ENCODE results near the gene CFAP141. TPM values are rescaled to one million over a fixed set of nuclear protein-coding genes. Genes with fewer than 3 reads are reported as not detected.

CFAP141 gene
- total RNA-seq, 3 donors from 2014 or later: not detected

Other genes with a start within 250 kb of the CFAP141 start
- 10 to 100 TPM; 43.7 to 56.0 (median 51.7) TPM for gene CRTC2, start 247.7 kb downstream of the CFAP141 start, total RNA-seq
- gene SLC39A1, start 242.8 kb downstream of the CFAP141 start, total RNA-seq: 10 to 100 TPM; 72.6 to 79.3 (median 73.9) TPM
- gene CREB3L4, start 238.4 kb downstream of the CFAP141 start, total RNA-seq: 1 to 10 TPM; 4.2 to 4.3 (median 4.3) TPM
- 100 to 1,000 TPM; 257 to 294 (median 273) TPM for gene JTB, start 228.7 kb downstream of the CFAP141 start, total RNA-seq
- 10 to 100 TPM in 1 of 3 donors, 1 to 10 TPM in 2; 7.0 to 16.0 (median 9.3) TPM for gene RAB13, start 220.0 kb downstream of the CFAP141 start, total RNA-seq
- 1,000 to 10,000 TPM; 2,132 to 2,236 (median 2,176) TPM for gene RPS27, start 215.6 kb downstream of the CFAP141 start, total RNA-seq
- gene NUP210L, start 51.3 kb downstream of the CFAP141 start, total RNA-seq: under 1 TPM; 0.05 to 0.08 (median 0.08) TPM
- gene TPM3, start 14.2 kb downstream of the CFAP141 start, total RNA-seq: 100 to 1,000 TPM; 788 to 834 (median 808) TPM
- 100 to 1,000 TPM; 299 to 328 (median 318) TPM for gene UBAP2L, start 14.6 kb upstream of the CFAP141 start, total RNA-seq
- 100 to 1,000 TPM; 131 to 178 (median 157) TPM for gene HAX1, start 66.3 kb upstream of the CFAP141 start, total RNA-seq
- not detected for gene AQP10, start 114.8 kb upstream of the CFAP141 start, total RNA-seq
- 10 to 100 TPM; 73.1 to 74.9 (median 73.4) TPM for gene ATP8B2, start 119.2 kb upstream of the CFAP141 start, total RNA-seq
- 10 to 100 TPM; 20.7 to 28.7 (median 24.1) TPM for gene IL6R, start 199.0 kb upstream of the CFAP141 start, total RNA-seq

Data from activated T-cell treated with anti-CD3 and anti-CD28 coated beads, Interleukin-2, amount 50 U/mL, for 4 hours (primary cell).